ENCODE measurements around the gene FOXO3. TPM values are rescaled to one million over a fixed set of nuclear protein-coding genes. Genes with fewer than 3 reads are reported as not detected.

Gene FOXO3
- total and polyA plus RNA-seq, 2 donors (not counting 3 experiments of a cell fraction or from before 2014, with no cell fraction given) = 14.4 to 16.9 TPM

GRCh38 chr6:108546079-108547049 lies 14.4 kb upstream of the FOXO3 start:
- H3K4me2 ChIP-seq (ENCODE audit: insufficient read depth, low read length) = no peak overlapping the region
- H2AFZ ChIP-seq (ENCODE audit: low read depth, low read length) = no peak overlapping the region
- FAIRE-seq (no peak), DNase-seq (ENCODE audit: low read depth, low spot score) (no peak)
- no peaks in the 10 kb centered on the region for H3K9me3 ChIP-seq (replicated peaks; ENCODE audit: control insufficient read depth, insufficient read depth, low read length)
- H3K36me3 ChIP-seq (ENCODE audit: control insufficient read depth in 2 of 2, extremely low read depth in 1 of 2, insufficient read depth in 2 of 2, low read length in 2 of 2) = no peaks in the 10 kb centered on the region
- no peak overlapping the region for H3K27ac ChIP-seq (ENCODE audit: insufficient read depth, low read depth, low read length)
- POLR2A ChIA-PET = no interaction called here
- no peaks in the 10 kb centered on the region for H4K20me1 ChIP-seq (replicated peaks; ENCODE audit: control insufficient read depth, extremely low read depth, insufficient read depth, low read length)
- no peak overlapping the region for H3K4me3 ChIP-seq (replicated peaks in 1 of 3; ENCODE audit: insufficient read depth in 1 of 3, low read depth in 1 of 3, low read length in 3 of 3)
- TF ChIP-seq FOS (IDR thresholded peaks at IDR 0.05; ENCODE audit: borderline replicate concordance, insufficient read depth, low read length) (no peak), MAX (IDR thresholded peaks at IDR 0.05; ENCODE audit: insufficient read depth, insufficient read length) (no peak), POLR2AphosphoS5 (IDR thresholded peaks at IDR 0.05; ENCODE audit: insufficient read depth, low read depth, low read length) (no peak), EZH2 (IDR thresholded peaks at IDR 0.05; ENCODE audit: borderline replicate concordance, low read depth, low read length, severe bottlenecking) (no peak)
- no peaks in the 10 kb centered on the region for H3K4me1 ChIP-seq (ENCODE audit: control insufficient read depth, extremely low read depth, insufficient read depth, low read length)
- CTCF ChIA-PET = interaction anchor here (1.1 to 7.7 kb wide), 3 partner anchors 290 to 528 kb away, joined by 3 to 211 read pairs (median 159); no protein-coding TSS in a partner anchor
- no peaks in the 10 kb centered on the region for H3K9me1 ChIP-seq (replicated peaks; ENCODE audit: control insufficient read depth, extremely low read depth, insufficient read depth, low read length)
- H3K27me3 ChIP-seq (ENCODE audit: control insufficient read depth in 2 of 2, insufficient read depth in 2 of 2, low read length in 2 of 2) = peaks cover 0 to 8% of the 10 kb centered on the region in 2 experiments
- dilution Hi-C loops (cut with MboI; ENCODE audit: extremely low pct_ligation_motif_present, low sequenced_read_pairs) (no loop called here), intact Hi-C loops (cut with micrococcal nuclease) (no loop called here)
- no TSS peak for BruUV-seq (replicated peaks)
- H3K9ac ChIP-seq (replicated peaks; ENCODE audit: extremely low read depth, insufficient read depth, low read length) = no peak overlapping the region
- H3K79me2 ChIP-seq (ENCODE audit: control insufficient read depth, insufficient read depth, low read length) = no peaks in the 10 kb centered on the region

DNA sequence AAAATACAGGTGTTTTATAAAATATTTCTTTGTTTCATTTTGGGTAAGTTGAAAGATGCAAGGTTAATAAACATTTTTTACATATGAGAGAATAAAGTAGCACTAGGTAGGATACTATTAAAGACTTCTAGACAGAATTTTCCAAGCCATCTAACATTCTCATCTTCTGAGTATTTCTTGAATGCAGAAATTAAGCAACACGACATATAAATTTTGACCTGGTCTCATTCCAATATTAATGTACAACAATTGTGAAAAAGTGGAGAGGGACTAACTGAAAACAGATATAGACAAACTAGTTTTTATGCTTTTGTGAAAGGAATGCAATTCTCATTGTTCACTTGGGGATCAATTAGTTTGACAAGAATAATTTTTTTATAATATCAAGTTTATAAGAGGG lies 11.5 kb upstream of the FOXO3 start:
- no TSS peak for BruUV-seq (replicated peaks)
- H3K9ac ChIP-seq (replicated peaks; ENCODE audit: extremely low read depth, insufficient read depth, low read length) = no peak overlapping the region
- no peak for FAIRE-seq

More for the DNA sequence above, 11.5 kb upstream of the FOXO3 start:
- ChIA-PET POLR2A (no interaction called here), CTCF (interaction anchor here (3.0 kb wide), 1 partner anchor 7 kb away, joined by 10 read pairs; no protein-coding TSS in a partner anchor)
- Histone ChIP-seq H3K27me3 (ENCODE audit: control insufficient read depth in 2 of 2, insufficient read depth in 2 of 2, low read length in 2 of 2) (peaks cover 0 to under 1% of the 10 kb centered on the region in 2 experiments), H3K4me2 (ENCODE audit: insufficient read depth, low read length) (no peak overlapping the region), H3K9me1 (replicated peaks; ENCODE audit: control insufficient read depth, extremely low read depth, insufficient read depth, low read length) (no peaks in the 10 kb centered on the region), H3K4me3 (replicated peaks in 1 of 3; ENCODE audit: insufficient read depth in 1 of 3, low read depth in 1 of 3, low read length in 3 of 3) (no peak overlapping the region), H4K20me1 (replicated peaks; ENCODE audit: control insufficient read depth, extremely low read depth, insufficient read depth, low read length) (no peaks in the 10 kb centered on the region), H3K79me2 (ENCODE audit: control insufficient read depth, insufficient read depth, low read length) (no peaks in the 10 kb centered on the region), H3K36me3 (ENCODE audit: control insufficient read depth in 2 of 2, extremely low read depth in 1 of 2, insufficient read depth in 2 of 2, low read length in 2 of 2) (no peaks in the 10 kb centered on the region), H2AFZ (ENCODE audit: low read depth, low read length) (no peak overlapping the region), H3K4me1 (ENCODE audit: control insufficient read depth, extremely low read depth, insufficient read depth, low read length) (no peaks in the 10 kb centered on the region), H3K9me3 (replicated peaks; ENCODE audit: control insufficient read depth, insufficient read depth, low read length) (no peaks in the 10 kb centered on the region), H3K27ac (ENCODE audit: insufficient read depth, low read depth, low read length) (no peak overlapping the region)
- intact Hi-C loops (cut with micrococcal nuclease) (no loop called here), dilution Hi-C loops (cut with MboI; ENCODE audit: extremely low pct_ligation_motif_present, low sequenced_read_pairs) (no loop called here)
- no peak for DNase-seq (ENCODE audit: low read depth, low spot score)
- TF ChIP-seq FOS (IDR thresholded peaks at IDR 0.05; ENCODE audit: borderline replicate concordance, insufficient read depth, low read length) (no peak), POLR2A (IDR thresholded peaks at IDR 0.05; ENCODE audit: low read depth, low read length) (no peak), POLR2AphosphoS5 (IDR thresholded peaks at IDR 0.05; ENCODE audit: insufficient read depth, low read depth, low read length) (no peak), JUN (IDR thresholded peaks at IDR 0.05; ENCODE audit: borderline replicate concordance, insufficient read depth, insufficient read length, low read depth) (no peak), MAX (IDR thresholded peaks at IDR 0.05; ENCODE audit: insufficient read depth, insufficient read length) (no peak), EZH2 (IDR thresholded peaks at IDR 0.05; ENCODE audit: borderline replicate concordance, low read depth, low read length, severe bottlenecking) (no peak), GATA2 (IDR thresholded peaks at IDR 0.05; ENCODE audit: insufficient read depth, insufficient read length, low read depth, low read length) (no peak), CTCF (IDR thresholded peaks at IDR 0.05; ENCODE audit: extremely low read depth in 1 of 2, insufficient read depth in 1 of 2, low read depth in 1 of 2, low read length in 2 of 2) (no peak), MYC (IDR thresholded peaks at IDR 0.05; ENCODE audit: low read depth, low read length) (no peak)
